Measurements from ENCODE around the gene LMBR1. TPM values are rescaled to one million over a fixed set of nuclear protein-coding genes. Genes with fewer than 3 reads are reported as not detected.

LMBR1 gene
- total RNA-seq, 4 donors from 2014 or later = 25.2 to 68.3 (median 38.4) TPM

- intact Hi-C loops (cut with DNase I) = no loop called here
- Histone ChIP-seq H3K4me1 (no peaks in the 10 kb centered on the region), H3K9me3 (no peaks in the 10 kb centered on the region), H3K27me3 (no peaks in the 10 kb centered on the region), H3K27ac (no peak overlapping the region), H3K4me3 (no peak overlapping the region), H3K36me3 (no peaks in the 10 kb centered on the region)
- DNase-seq = no peak
- 60 to 81% methylated on average over 2 of the region's 2 CpGs for WGBS, 2 donors
- TF ChIP-seq POLR2A (IDR thresholded peaks at IDR 0.05) = no peak
- TF ChIP-seq CTCF (IDR thresholded peaks at IDR 0.05) = no peak
These were observed 50.2 kb downstream of the LMBR1 start for GRCh38 chr7:156842740-156843140.

GRCh38 chr7:156842317-156842716 is 50.7 kb downstream of the LMBR1 start:
- H3K27ac ChIP-seq = no peak overlapping the region
- intact Hi-C loops (cut with DNase I) = no loop called here
- H3K36me3 ChIP-seq = no peaks in the 10 kb centered on the region
- no peak for DNase-seq
- H3K27me3 ChIP-seq = no peaks in the 10 kb centered on the region
- H3K9me3 ChIP-seq = no peaks in the 10 kb centered on the region
- H3K4me1 ChIP-seq = no peaks in the 10 kb centered on the region
- WGBS, 2 donors = 91% methylated on average over 5 of the region's 5 CpGs
- TF ChIP-seq CTCF (IDR thresholded peaks at IDR 0.05) (no peak), POLR2A (IDR thresholded peaks at IDR 0.05) (no peak)
- no peak overlapping the region for H3K4me3 ChIP-seq

- H3K4me3 ChIP-seq = no peak overlapping the region
- intact Hi-C loops (cut with DNase I) = no loop called here
- no peaks in the 10 kb centered on the region for H3K4me1 ChIP-seq
- H3K27ac ChIP-seq = no peak overlapping the region
- no peaks in the 10 kb centered on the region for H3K27me3 ChIP-seq
- 60 to 77% methylated on average over 2 of the region's 2 CpGs for WGBS, 2 donors
- DNase-seq = no peak
- H3K9me3 ChIP-seq = no peaks in the 10 kb centered on the region
- TF ChIP-seq CTCF (IDR thresholded peaks at IDR 0.05) (no peak), POLR2A (IDR thresholded peaks at IDR 0.05) (no peak)
- H3K36me3 ChIP-seq = peaks cover 0 to 6% (median 0%) of the 10 kb centered on the region in 3 donors
These were observed 51.5 kb downstream of the LMBR1 start for GRCh38 chr7:156841497-156841896.

GRCh38 chr7:156840134-156840533 is 52.8 kb downstream of the LMBR1 start:
- H3K27ac ChIP-seq = no peak overlapping the region
- H3K4me3 ChIP-seq = no peak overlapping the region
- no peaks in the 10 kb centered on the region for H3K9me3 ChIP-seq
- intact Hi-C loops (cut with DNase I) = no loop called here
- no peaks in the 10 kb centered on the region for H3K27me3 ChIP-seq
- 68 to 79% methylated on average over 5 of the region's 5 CpGs for WGBS, 2 donors
- peaks cover 0 to 14% (median 0%) of the 10 kb centered on the region in 3 donors for H3K36me3 ChIP-seq
- H3K4me1 ChIP-seq = no peaks in the 10 kb centered on the region
- no peak for DNase-seq
- TF ChIP-seq CTCF (IDR thresholded peaks at IDR 0.05) (no peak), POLR2A (IDR thresholded peaks at IDR 0.05) (no peak)

GRCh38 chr7:156836443-156836842 is 56.5 kb downstream of the LMBR1 start:
- Histone ChIP-seq H3K36me3 (peaks cover 0 to 44% (median 0%) of the 10 kb centered on the region in 3 donors), H3K27ac (no peak overlapping the region), H3K9me3 (no peaks in the 10 kb centered on the region), H3K4me1 (no peaks in the 10 kb centered on the region), H3K4me3 (no peak overlapping the region), H3K27me3 (no peaks in the 10 kb centered on the region)
- DNase-seq = no peak
- intact Hi-C loops (cut with DNase I) = no loop called here
- 58 to 62% methylated on average over 3 of the region's 3 CpGs for WGBS, 2 donors
- TF ChIP-seq POLR2A (IDR thresholded peaks at IDR 0.05) (no peak), CTCF (IDR thresholded peaks at IDR 0.05) (no peak)

Data from esophagus squamous epithelium (tissue), 5 donors.